Nephron (organoid): ENCODE data around the gene ID3.

Experiments
- H3K27ac Mint-ChIP-seq, 3 experiments: 2 replicates each; pipeline ENCODE4 v1.8.0; 2020; ENCODE audit warnings: mixed read lengths in 3 of 3, mild to moderate bottlenecking in 2 of 3, moderate library complexity in 1 of 3
- H3K27me3 Mint-ChIP-seq: 2 replicates; pipeline ENCODE4 v1.8.0; 2021; ENCODE audit warnings: low read depth, mild to moderate bottlenecking, moderate library complexity, mixed read lengths
- H3K36me3 Mint-ChIP-seq: 2 replicates; pipeline ENCODE4 v1.8.0; 2020; ENCODE audit warnings: low read depth, mixed read lengths
- H3K4me1 Mint-ChIP-seq: 2 replicates; pipeline ENCODE4 v1.8.0; 2020; ENCODE audit warnings: mixed read lengths
- H3K4me3 Mint-ChIP-seq, 3 experiments: 2 replicates each; pipeline ENCODE4 v1.8.0; 2020; ENCODE audit warnings: mild to moderate bottlenecking in 3 of 3, mixed read lengths in 3 of 3, moderate library complexity in 2 of 3
- H3K9me3 Mint-ChIP-seq: 2 replicates; pipeline ENCODE4 v1.8.0; 2020; ENCODE audit warnings: mixed read lengths
- CTCF ChIP-seq, 3 experiments: fragments of 200-600 bp; sonication (generic); IDR thresholded peaks; one replicate each; pipeline ENCODE4 v1.5.0; 2021; ENCODE audit warnings: antibody characterized with exemption in 3 of 3; ENCODE audit not compliant: unreplicated experiment in 3 of 3

ID3 gene

GRCh38 chr1:23528250-23528978 is 30.9 kb downstream of the ID3 start:
- peaks cover 9% of the 10 kb centered on the region for H3K27me3 Mint-ChIP-seq

GRCh38 chr1:23527900-23528249 is 31.4 kb downstream of the ID3 start:
- Mint-ChIP-seq H3K27ac (no peak overlapping the region), H3K4me3 (peak overlapping the region in 2 of 3 experiments; percentile 75 to 82), H3K4me1 (peaks cover 49% of the 10 kb centered on the region), H3K36me3 (no peaks in the 10 kb centered on the region), H3K9me3 (no peaks in the 10 kb centered on the region), H3K27me3 (peaks cover 5% of the 10 kb centered on the region)
- TF ChIP-seq CTCF (IDR thresholded peaks at IDR 0.05; ENCODE audit: unreplicated experiment in 3 of 3), result no peak

More at GRCh38 chr1:23528250-23528978, 30.9 kb downstream of the ID3 start:
- no peaks in the 10 kb centered on the region for H3K9me3 Mint-ChIP-seq
- no peak for TF ChIP-seq CTCF (IDR thresholded peaks at IDR 0.05; ENCODE audit: unreplicated experiment in 3 of 3)
- peak overlapping the region; percentile 75 to 82 (median 81) for H3K4me3 Mint-ChIP-seq
- peaks cover 54% of the 10 kb centered on the region for H3K4me1 Mint-ChIP-seq
- H3K36me3 Mint-ChIP-seq, result no peaks in the 10 kb centered on the region
- H3K27ac Mint-ChIP-seq, result peak overlapping the region; percentile 53 to 78 (median 63)

- Mint-ChIP-seq H3K4me1 (peaks cover 47% of the 10 kb centered on the region), H3K4me3 (no peak overlapping the region), H3K27ac (no peak overlapping the region), H3K27me3 (peaks cover 3% of the 10 kb centered on the region), H3K36me3 (no peaks in the 10 kb centered on the region), H3K9me3 (no peaks in the 10 kb centered on the region)
- no peak for TF ChIP-seq CTCF (IDR thresholded peaks at IDR 0.05; ENCODE audit: unreplicated experiment in 3 of 3)
Measured at GRCh38 chr1:23527366-23527765, 31.9 kb downstream of the ID3 start.

GRCh38 chr1:23526329-23527041 is 32.8 kb downstream of the ID3 start:
- peak overlapping the region in 2 of 3 experiments; percentile 40 to 45 for H3K4me3 Mint-ChIP-seq
- peaks cover 39% of the 10 kb centered on the region for H3K4me1 Mint-ChIP-seq
- peaks cover under 1% of the 10 kb centered on the region for H3K27me3 Mint-ChIP-seq
- no peaks in the 10 kb centered on the region for H3K9me3 Mint-ChIP-seq
- H3K36me3 Mint-ChIP-seq, result peaks cover 2% of the 10 kb centered on the region
- H3K27ac Mint-ChIP-seq, result no peak overlapping the region
- no peak for TF ChIP-seq CTCF (IDR thresholded peaks at IDR 0.05; ENCODE audit: unreplicated experiment in 3 of 3)

- Mint-ChIP-seq H3K36me3 (peaks cover 4% of the 10 kb centered on the region), H3K27ac (peak overlapping the region in 1 of 3 experiments; percentile 69), H3K4me3 (no peak overlapping the region), H3K27me3 (no peaks in the 10 kb centered on the region), H3K9me3 (no peaks in the 10 kb centered on the region), H3K4me1 (peaks cover 32% of the 10 kb centered on the region)
- TF ChIP-seq CTCF (IDR thresholded peaks at IDR 0.05; ENCODE audit: unreplicated experiment in 3 of 3), result no peak
Measured at GRCh38 chr1:23525558-23526250, 33.6 kb downstream of the ID3 start.
